Right lobe of liver (tissue), 4 donors: Measurements from ENCODE around the gene EHHADH.

Experiments
- POLR2A ChIP-seq: fragments of 450-650 bp; IDR thresholded peaks from one replicate; pipeline ENCODE4 v1.6.1; 2017; ENCODE audit warnings: antibody characterized with exemption, mild to moderate bottlenecking
- TF ChIP-seq, protein P1 (sequence below), 4 donors: fragments of 200-600 bp in 3 of 4; fragments of 450-650 bp in 1 of 4; IDR thresholded peaks; one replicate each; pipeline versions ENCODE4 v1.5.1 to v1.8.0; 2016 to 2022; ENCODE audit warnings: antibody characterized with exemption in 4 of 4, mild to moderate bottlenecking in 2 of 4
- donor health status: DM: no; HTN: no; CAD: no.
- donor health status: DM: no; HTN: no; CAD: no.
- donor health status: DM: no; HTN: yes; CAD: no.

DNA sequence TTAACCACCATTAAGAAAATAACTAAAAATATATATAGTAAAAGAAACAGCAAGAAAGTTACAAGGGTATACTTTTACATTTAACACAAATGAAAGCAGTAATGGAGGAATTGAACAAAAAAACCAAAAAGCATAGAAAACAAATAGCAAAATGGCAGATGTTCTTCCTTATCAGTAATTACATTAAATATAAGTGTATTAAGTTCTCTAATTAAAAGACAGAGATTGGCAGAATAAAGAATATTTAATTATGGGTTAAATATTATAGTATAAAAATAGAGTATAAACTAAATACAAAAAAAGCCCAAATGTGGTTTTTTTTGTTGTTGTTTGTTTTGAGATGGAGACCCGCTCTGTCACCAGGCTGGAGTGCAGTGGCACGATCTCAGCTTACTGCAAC lies 20.5 kb downstream of the EHHADH start:
- no peak for TF ChIP-seq POLR2A
- TF ChIP-seq, protein P1, sequence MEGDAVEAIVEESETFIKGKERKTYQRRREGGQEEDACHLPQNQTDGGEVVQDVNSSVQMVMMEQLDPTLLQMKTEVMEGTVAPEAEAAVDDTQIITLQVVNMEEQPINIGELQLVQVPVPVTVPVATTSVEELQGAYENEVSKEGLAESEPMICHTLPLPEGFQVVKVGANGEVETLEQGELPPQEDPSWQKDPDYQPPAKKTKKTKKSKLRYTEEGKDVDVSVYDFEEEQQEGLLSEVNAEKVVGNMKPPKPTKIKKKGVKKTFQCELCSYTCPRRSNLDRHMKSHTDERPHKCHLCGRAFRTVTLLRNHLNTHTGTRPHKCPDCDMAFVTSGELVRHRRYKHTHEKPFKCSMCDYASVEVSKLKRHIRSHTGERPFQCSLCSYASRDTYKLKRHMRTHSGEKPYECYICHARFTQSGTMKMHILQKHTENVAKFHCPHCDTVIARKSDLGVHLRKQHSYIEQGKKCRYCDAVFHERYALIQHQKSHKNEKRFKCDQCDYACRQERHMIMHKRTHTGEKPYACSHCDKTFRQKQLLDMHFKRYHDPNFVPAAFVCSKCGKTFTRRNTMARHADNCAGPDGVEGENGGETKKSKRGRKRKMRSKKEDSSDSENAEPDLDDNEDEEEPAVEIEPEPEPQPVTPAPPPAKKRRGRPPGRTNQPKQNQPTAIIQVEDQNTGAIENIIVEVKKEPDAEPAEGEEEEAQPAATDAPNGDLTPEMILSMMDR (IDR thresholded peaks at IDR 0.05), result no peak
